H9 (cell line): ENCODE measurements around the gene RLF. TPM values are rescaled to one million over a fixed set of nuclear protein-coding genes. Genes with fewer than 3 reads are reported as not detected.

Experiments
- DNase-seq: peaks from one replicate; pipeline ENCODE4 v3.0.0-alpha.2; 2017
- H2AFZ ChIP-seq: one replicate; pipeline ENCODE4 v1.6.1; 2013; ENCODE audit warnings: mild to moderate bottlenecking, low read length, control low read depth, moderate library complexity
- H2AK5ac ChIP-seq: 2 replicates; pipeline ENCODE4 v1.6.1; 2013; ENCODE audit warnings: low read length, control low read depth, mixed read lengths; ENCODE audit not compliant: insufficient read length
- H2BK120ac ChIP-seq: one replicate; pipeline ENCODE4 v1.6.1; 2013; ENCODE audit warnings: low read depth, mild to moderate bottlenecking, low read length, control low read depth, inconsistent platforms; ENCODE audit not compliant: poor library complexity, severe bottlenecking
- H2BK12ac ChIP-seq: 2 replicates; pipeline ENCODE4 v1.6.1; 2013; ENCODE audit warnings: low read length, control low read depth, mixed read lengths, low read depth; ENCODE audit not compliant: insufficient read length
- H2BK15ac ChIP-seq: 2 replicates; pipeline ENCODE4 v1.6.1; 2013; ENCODE audit warnings: low read depth, low read length, control low read depth
- H2BK20ac ChIP-seq: one replicate; pipeline ENCODE4 v1.6.1; 2013; ENCODE audit warnings: low read depth, mild to moderate bottlenecking, low read length, control low read depth, inconsistent platforms; ENCODE audit not compliant: poor library complexity, severe bottlenecking
- H2BK5ac ChIP-seq: 2 replicates; pipeline ENCODE4 v1.6.1; 2013; ENCODE audit warnings: low read length, control low read depth, mixed read lengths; ENCODE audit not compliant: insufficient read length
- H3K14ac ChIP-seq: 2 replicates; pipeline ENCODE4 v1.6.1; 2013; ENCODE audit warnings: low read length, control low read depth; ENCODE audit not compliant: insufficient read depth
- H3K18ac ChIP-seq: 2 replicates; pipeline ENCODE4 v1.6.1; 2013; ENCODE audit warnings: low read depth, mild to moderate bottlenecking, mixed read lengths, low read length, control low read depth; ENCODE audit not compliant: insufficient read length
- H3K23ac ChIP-seq: 2 replicates; pipeline ENCODE4 v1.6.1; 2013; ENCODE audit warnings: low read length, control low read depth, mixed read lengths, low read depth; ENCODE audit not compliant: insufficient read length
- H3K23me2 ChIP-seq: 2 replicates; pipeline ENCODE4 v1.6.1; 2013; ENCODE audit warnings: low read depth, mild to moderate bottlenecking, mixed read lengths, low read length, control low read depth; ENCODE audit not compliant: insufficient read length, poor library complexity, severe bottlenecking
- H3K27ac ChIP-seq: 2 replicates; pipeline ENCODE4 v1.5.1; 2013; ENCODE audit warnings: low read length, control low read depth, mixed read lengths, low read depth; ENCODE audit not compliant: insufficient read length
- H3K27me3 ChIP-seq: 2 replicates; pipeline ENCODE4 v1.6.1; 2013; ENCODE audit warnings: low read length, control low read depth, inconsistent platforms; ENCODE audit not compliant: insufficient read depth
- H3K4ac ChIP-seq: 2 replicates; pipeline ENCODE4 v1.6.1; 2013; ENCODE audit warnings: low read depth, mild to moderate bottlenecking, control low read depth, inconsistent platforms, low read length, moderate library complexity
- H3K4me1 ChIP-seq: 2 replicates; pipeline ENCODE4 v1.6.1; 2013; ENCODE audit warnings: low read length, control low read depth, inconsistent platforms; ENCODE audit not compliant: insufficient read depth
- H3K4me2 ChIP-seq: 2 replicates; pipeline ENCODE4 v1.6.1; 2013; ENCODE audit warnings: low read length, control low read depth, mixed read lengths; ENCODE audit not compliant: insufficient read length, insufficient read depth
- H3K56ac ChIP-seq: 2 replicates; pipeline ENCODE4 v1.6.1; 2013; ENCODE audit warnings: low read depth, mild to moderate bottlenecking, mixed read lengths, low read length, control low read depth; ENCODE audit not compliant: insufficient read length
- H3K79me1 ChIP-seq: 2 replicates; pipeline ENCODE4 v1.6.1; 2013; ENCODE audit warnings: low read depth, mild to moderate bottlenecking, moderate library complexity, low read length, control low read depth, inconsistent platforms; ENCODE audit not compliant: insufficient read depth, poor library complexity, severe bottlenecking
- H3K79me2 ChIP-seq: 2 replicates; pipeline ENCODE4 v1.6.1; 2013; ENCODE audit warnings: low read length, control low read depth, inconsistent platforms; ENCODE audit not compliant: insufficient read depth
- H3K9ac ChIP-seq: 2 replicates; pipeline ENCODE4 v1.6.1; 2013; ENCODE audit warnings: low read length, control low read depth, mixed read lengths; ENCODE audit not compliant: insufficient read length; ENCODE audit errors: extremely low read depth
- H3K9me3 ChIP-seq: one replicate; pipeline ENCODE4 v1.6.1; 2013; ENCODE audit warnings: low read depth, low read length, inconsistent platforms; ENCODE audit not compliant: control insufficient read depth
- H3T11ph ChIP-seq: one replicate; pipeline ENCODE4 v1.6.1; 2013; ENCODE audit warnings: mild to moderate bottlenecking, low read length, control low read depth, inconsistent platforms
- H4K20me1 ChIP-seq: one replicate; pipeline ENCODE4 v1.6.1; 2013; ENCODE audit not compliant: control insufficient read depth, insufficient read length, insufficient read depth
- H4K5ac ChIP-seq: 2 replicates; pipeline ENCODE4 v1.6.1; 2013; ENCODE audit warnings: low read depth, mild to moderate bottlenecking, mixed read lengths, low read length, control low read depth; ENCODE audit not compliant: insufficient read length
- H4K8ac ChIP-seq: replicated peaks from 2 replicates; pipeline ENCODE4 v1.6.1; 2013; ENCODE audit warnings: low read length, control low read depth, mixed read lengths, low read depth; ENCODE audit not compliant: insufficient read length
- H4K91ac ChIP-seq: 2 replicates; pipeline ENCODE4 v1.6.1; 2013; ENCODE audit warnings: low read depth, mild to moderate bottlenecking, moderate library complexity, mixed read lengths, low read length, control low read depth; ENCODE audit not compliant: insufficient read length
- H3K27ac Mint-ChIP-seq, 3 experiments: 2 replicates in 2 of 3; 3 replicates in 1 of 3; pipeline ENCODE4 v1.8.0; 2020 to 2021; ENCODE audit warnings: mixed read lengths in 3 of 3, mild to moderate bottlenecking in 1 of 3, moderate library complexity in 1 of 3
- H3K27me3 Mint-ChIP-seq: 2 replicates; pipeline ENCODE4 v1.8.0; 2021; ENCODE audit warnings: low read depth, mild to moderate bottlenecking, moderate library complexity, mixed read lengths
- H3K36me3 Mint-ChIP-seq, 3 experiments: 2 replicates in 2 of 3; 3 replicates in 1 of 3; pipeline ENCODE4 v1.8.0; 2020 to 2021; ENCODE audit warnings: low read depth in 3 of 3, mixed read lengths in 3 of 3; ENCODE audit not compliant: insufficient read depth in 1 of 3
- H3K4me1 Mint-ChIP-seq, 2 experiments: 2 replicates each; pipeline ENCODE4 v1.8.0; 2020; ENCODE audit warnings: mixed read lengths in 2 of 2
- H3K4me3 Mint-ChIP-seq, 2 experiments: 2 replicates in 1 of 2; 3 replicates in 1 of 2; pipeline ENCODE4 v1.8.0; 2020 to 2021; ENCODE audit warnings: mild to moderate bottlenecking in 2 of 2, mixed read lengths in 2 of 2, moderate library complexity in 1 of 2
- H3K9me3 Mint-ChIP-seq, 2 experiments: 2 replicates in 1 of 2; 3 replicates in 1 of 2; pipeline ENCODE4 v1.8.0; 2020; ENCODE audit warnings: mild to moderate bottlenecking in 2 of 2, mixed read lengths in 2 of 2, moderate library complexity in 1 of 2
- CTCF ChIP-seq: fragments of 200-600 bp; sonication (generic); conservative IDR thresholded peaks from 3 replicates; pipeline ENCODE4 v1.8.0; 2021; ENCODE audit warnings: antibody characterized with exemption, mild to moderate bottlenecking
- WGBS: extraction: QIAGEN DNeasy Blood & Tissue Kit; methylation state at CpG from one replicate; pipeline ENCODE4 v1.1.7; 2013; ENCODE audit warnings: missing lambda C conversion rate, low lambda C conversion rate, mixed read lengths; ENCODE audit not compliant: insufficient read length; ENCODE audit errors: extremely low coverage; 5-methylcytosine and 5-hydroxymethylcytosine counted together
- total RNA-seq: library from RNA; stranded (reverse); gene quantifications from 2 replicates; pipeline ENCODE4 v1.2.1, GENCODE V29; 2021

RLF gene
- total RNA-seq, 1 experiment from 2014 or later: 19.2 TPM

DNA sequence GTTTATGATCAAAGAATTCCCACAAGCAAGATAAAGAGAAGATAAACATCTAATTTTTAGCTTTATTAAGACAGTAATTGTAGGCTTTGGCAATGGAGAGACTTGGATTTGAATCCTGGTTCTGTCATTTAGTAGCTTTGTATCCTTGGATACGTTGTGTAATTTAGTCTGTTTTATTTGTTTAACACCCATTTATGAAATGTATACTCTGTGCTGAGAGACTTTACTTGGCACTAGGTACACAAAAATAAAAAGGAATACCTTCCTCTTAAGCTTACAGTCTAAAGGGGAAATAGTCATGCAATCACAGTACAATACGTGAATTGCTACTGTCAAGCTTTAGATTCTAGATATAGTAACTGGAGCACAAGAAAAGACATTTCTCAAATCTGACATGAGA lies 120.7 kb downstream of the RLF start:
- no CpG with 5 or more reads among the region's 2 CpGs for WGBS
- no peaks in the 10 kb centered on the region for H3K9me3 ChIP-seq
- no peak overlapping the region for H4K91ac ChIP-seq
- H3T11ph ChIP-seq: no peak overlapping the region
- no peak overlapping the region for H2BK20ac ChIP-seq
- H3K27me3 Mint-ChIP-seq: no peaks in the 10 kb centered on the region
- H3K56ac ChIP-seq: no peak overlapping the region
- H2BK12ac ChIP-seq: no peak overlapping the region
- no peak overlapping the region for H4K8ac ChIP-seq
- H2BK120ac ChIP-seq: no peak overlapping the region
- H2BK15ac ChIP-seq: no peak overlapping the region
- no peak overlapping the region for H3K14ac ChIP-seq
- no peak overlapping the region for H3K18ac ChIP-seq
- H2AFZ ChIP-seq: no peak overlapping the region
- H3K79me2 ChIP-seq: no peaks in the 10 kb centered on the region
- no peaks in the 10 kb centered on the region for H4K20me1 ChIP-seq
- H3K4me2 ChIP-seq: no peak overlapping the region
- no peak overlapping the region for H3K23ac ChIP-seq
- TF ChIP-seq CTCF: no peak
- H2BK5ac ChIP-seq: no peak overlapping the region
- no peaks in the 10 kb centered on the region for H3K4me1 Mint-ChIP-seq
- no peak overlapping the region for H3K4ac ChIP-seq
- no peak overlapping the region for H3K27ac Mint-ChIP-seq
- H3K27ac ChIP-seq: no peak overlapping the region
- H3K36me3 Mint-ChIP-seq: peaks cover 6 to 46% (median 20%) of the 10 kb centered on the region in 3 experiments; a peak in 6 of 7 replicates
- H3K9ac ChIP-seq: no peak overlapping the region
- H3K23me2 ChIP-seq: no peaks in the 10 kb centered on the region
- no peaks in the 10 kb centered on the region for H3K4me1 ChIP-seq
- H3K9me3 Mint-ChIP-seq: no peaks in the 10 kb centered on the region; a peak in 1 of 5 replicates
- no peak overlapping the region for H2AK5ac ChIP-seq
- H4K5ac ChIP-seq: no peak overlapping the region
- DNase-seq: no peak
- H3K79me1 ChIP-seq: no peaks in the 10 kb centered on the region
- no peak overlapping the region for H3K4me3 Mint-ChIP-seq
- H3K27me3 ChIP-seq: no peaks in the 10 kb centered on the region

Other genes with a start within 250 kb of the RLF start
- 18.2 and 19.9 TPM in 2 replicates for gene MFSD2A, start 206.2 kb upstream of the RLF start, total RNA-seq
- gene CAP1, start 120.7 kb upstream of the RLF start, total RNA-seq: 255 and 268 TPM in 2 replicates
- gene PPT1, start 64.1 kb upstream of the RLF start, total RNA-seq: 104 and 109 TPM in 2 replicates
- gene TMCO2, start 86.5 kb downstream of the RLF start, total RNA-seq: not detected in 2 replicates
- gene ZMPSTE24, start 96.8 kb downstream of the RLF start, total RNA-seq: 47.6 and 47.7 TPM in 2 replicates
- 4.5 TPM in 2 replicates for gene COL9A2, start 155.9 kb downstream of the RLF start, total RNA-seq
- 8.2 and 8.7 TPM in 2 replicates for gene SMAP2, start 212.3 kb downstream of the RLF start, total RNA-seq